Activated naive CD8-positive, alpha-beta T cell treated with anti-CD3 and anti-CD28 coated beads, Interleukin-2, amount 50 U/mL, for 16 hours (primary cell): ENCODE measurements around the gene KRTAP10-2.

Experiments
- DNase-seq: peaks from one replicate; pipeline ENCODE4 v3.0.0-alpha.2; 2020; ENCODE audit warnings: low read depth, low spot score

Gene KRTAP10-2

GRCh38 chr21:44540741-44541288 is 10.5 kb downstream of the KRTAP10-2 start:
- no peak for DNase-seq

- no peak for DNase-seq
These were observed 11.2 kb downstream of the KRTAP10-2 start, which contains the start of gene KRTAP10-1 for GRCh38 chr21:44539991-44540666. Gene KRTAP10-1 (minus strand): TSS chr21:44540195. CDS start chr21:44540150, 45 bp downstream.

GRCh38 chr21:44539046-44539445 is 12.3 kb downstream of the KRTAP10-2 start:
- DNase-seq: no peak

- DNase-seq: no peak
These were observed 13.1 kb downstream of the KRTAP10-2 start for GRCh38 chr21:44537930-44538911.

- DNase-seq: no peak
These were observed 15.3 kb downstream of the KRTAP10-2 start for GRCh38 chr21:44535963-44536362.

GRCh38 chr21:44534688-44535087 is 16.6 kb downstream of the KRTAP10-2 start:
- DNase-seq: no peak

GRCh38 chr21:44533891-44534627 is 17.2 kb downstream of the KRTAP10-2 start:
- DNase-seq: no peak

- DNase-seq: no peak
These were observed 18.0 kb downstream of the KRTAP10-2 start for GRCh38 chr21:44533121-44533890.

- DNase-seq: no peak
These were observed 18.6 kb downstream of the KRTAP10-2 start for GRCh38 chr21:44532712-44533111.

GRCh38 chr21:44531606-44532564 is 19.4 kb downstream of the KRTAP10-2 start:
- no peak for DNase-seq

- DNase-seq: no peak
These were observed 20.3 kb downstream of the KRTAP10-2 start for GRCh38 chr21:44530903-44531605.

- DNase-seq: no peak
These were observed 20.9 kb downstream of the KRTAP10-2 start for GRCh38 chr21:44530221-44530902.

GRCh38 chr21:44529503-44530125 is 21.7 kb downstream of the KRTAP10-2 start:
- DNase-seq: no peak

GRCh38 chr21:44529011-44529421 is 22.3 kb downstream of the KRTAP10-2 start:
- no peak for DNase-seq

GRCh38 chr21:44528634-44528995 is 22.7 kb downstream of the KRTAP10-2 start:
- no peak for DNase-seq

GRCh38 chr21:44527983-44528633 is 23.2 kb downstream of the KRTAP10-2 start:
- DNase-seq: no peak

GRCh38 chr21:44527156-44527982 is 23.9 kb downstream of the KRTAP10-2 start:
- DNase-seq: no peak
